K562 (cell line): ENCODE results near the gene TGFB1I1. TPM values are rescaled to one million over a fixed set of nuclear protein-coding genes. Genes with fewer than 3 reads are reported as not detected.

Source experiments
- ATAC-seq: fragments of 200-7000 bp; cut with Tn5 transposase; 3 replicates; pipeline ENCODE4 v1.9.1; 2020; ENCODE audit warnings: moderate library complexity
- BruUV-seq: library from RNA; stranded (reverse); fragments of 400-500 nt; replicated peaks from 2 replicates; lab custom pipeline; 2021; lab: Mats Ljungman, UMichigan
- CTCF ChIA-PET: fragments of 300-600 bp; formaldehyde crosslinking; extraction: SDS; loops from one replicate; lab custom pipeline; 2021; ENCODE audit warnings: low intra/inter-chr PET ratio; lab: Yijun Ruan, JAX
- POLR2A ChIA-PET: fragments of 300-600, 350-650 bp; sonication (Branson Sonifier 250); formaldehyde crosslinking; extraction: SDS; loops from one replicate; lab custom pipeline; 2021; ENCODE audit warnings: antibody characterized with exemption, inconsistent platforms; lab: Yijun Ruan, JAX
- DNase-seq, 4 experiments: peaks; one replicate each; pipeline versions ENCODE4 v3.0.0 to v3.0.0-alpha.2; 2011 to 2018; ENCODE audit warnings: low spot score in 3 of 4, mixed read lengths in 3 of 4; ENCODE audit errors: extremely low read depth in 1 of 4
- FAIRE-seq: peaks from 2 replicates; lab custom pipeline; 2011; peaks lifted over from hg19 to GRCh38; lab: Jason Lieb, UNC
- H2AFZ ChIP-seq: 2 replicates; pipeline ENCODE4 v1.6.0; 2011; ENCODE audit warnings: low read depth, low read length, control low read depth, inconsistent platforms
- H3K27ac ChIP-seq: fragments of 200-600 bp; 3 replicates; pipeline ENCODE4 v1.8.0; 2011; ENCODE audit warnings: low read depth, mild to moderate bottlenecking, control low read depth, inconsistent platforms, low read length, moderate library complexity, mixed read lengths; ENCODE audit errors: extremely low read depth
- H3K27me3 ChIP-seq, 2 experiments: fragments of 300-600 bp in 1 of 2; 2 replicates in 1 of 2; 3 replicates in 1 of 2; pipeline versions ENCODE4 v1.6.0 to v1.8.0; 2011; ENCODE audit warnings: inconsistent platforms in 2 of 2, low read length in 2 of 2, mild to moderate bottlenecking in 1 of 2, mixed read lengths in 1 of 2, moderate library complexity in 1 of 2; ENCODE audit not compliant: control insufficient read depth in 2 of 2, insufficient read depth in 2 of 2
- H3K36me3 ChIP-seq: fragments of 300-600 bp; 3 replicates; pipeline ENCODE4 v1.8.0; 2011; ENCODE audit warnings: mild to moderate bottlenecking, low read length, inconsistent platforms; ENCODE audit not compliant: control insufficient read depth, insufficient read depth
- H3K4me1 ChIP-seq, 2 experiments: fragments of 200-600 bp in 1 of 2; replicated peaks in 1 of 2; 2 replicates in 1 of 2; 3 replicates in 1 of 2; pipeline versions ENCODE4 v1.5.1 to v1.8.0; 2011; ENCODE audit warnings: inconsistent platforms in 2 of 2, low read length in 2 of 2, mild to moderate bottlenecking in 1 of 2, mixed read lengths in 1 of 2, moderate library complexity in 1 of 2; ENCODE audit not compliant: control insufficient read depth in 2 of 2, insufficient read depth in 2 of 2
- H3K4me2 ChIP-seq: 2 replicates; pipeline ENCODE4 v1.6.1; 2011; ENCODE audit warnings: low read length, control low read depth, inconsistent platforms, mixed read lengths; ENCODE audit not compliant: insufficient read depth
- H3K4me3 ChIP-seq: fragments of 200-600 bp; sonication (generic), shearing (Covaris generic); 2 replicates; pipeline ENCODE4 v1.5.1; 2016; ENCODE audit warnings: control low read depth, inconsistent platforms
- H3K79me2 ChIP-seq: fragments of 200-600 bp; 3 replicates; pipeline ENCODE4 v1.8.0; 2011; ENCODE audit warnings: low read length, inconsistent platforms; ENCODE audit not compliant: control insufficient read depth, insufficient read depth
- H3K9ac ChIP-seq, 2 experiments: 2 replicates each; pipeline versions ENCODE4 v1.6.0 to v1.6.1; 2011; ENCODE audit warnings: low read depth in 2 of 2, low read length in 2 of 2, control low read depth in 1 of 2, inconsistent platforms in 1 of 2, mild to moderate bottlenecking in 1 of 2, mixed read lengths in 1 of 2; ENCODE audit not compliant: insufficient read depth in 1 of 2
- H3K9me1 ChIP-seq: one replicate; pipeline ENCODE4 v1.6.0; 2011; ENCODE audit warnings: inconsistent platforms, mild to moderate bottlenecking, low read length, moderate library complexity; ENCODE audit not compliant: control insufficient read depth, insufficient read depth
- H3K9me3 ChIP-seq: replicated peaks from 2 replicates; pipeline ENCODE4 v1.5.1; 2011; ENCODE audit warnings: low read depth, low read length, inconsistent platforms; ENCODE audit not compliant: control insufficient read depth, insufficient read depth
- H4K20me1 ChIP-seq: replicated peaks from 2 replicates; pipeline ENCODE4 v1.6.1; 2011; ENCODE audit warnings: low read length, inconsistent platforms, mixed read lengths; ENCODE audit not compliant: control insufficient read depth, insufficient read depth
- ARHGAP35 ChIP-seq: fragments of 450-650 bp; IDR thresholded peaks from 2 replicates; pipeline ENCODE4 v1.6.1; 2018; ENCODE audit not compliant: partially characterized antibody
- E2F4 ChIP-seq: sonication (generic); formaldehyde crosslinking; IDR thresholded peaks from 2 replicates; pipeline ENCODE4 v1.8.0; 2022; ENCODE audit warnings: mild to moderate bottlenecking, low read depth, missing genetic modification reagents
- MEF2A ChIP-seq: IDR thresholded peaks from 2 replicates; pipeline ENCODE4 v1.6.1; 2011; ENCODE audit warnings: low read depth, mild to moderate bottlenecking, low read length, moderate library complexity; ENCODE audit not compliant: control insufficient read depth
- NEUROD1 ChIP-seq: fragments of 150-350 bp; IDR thresholded peaks from 2 replicates; pipeline ENCODE4 v1.6.1; 2014; ENCODE audit warnings: borderline replicate concordance, low read length, low read depth; ENCODE audit not compliant: partially characterized antibody
- SIN3B ChIP-seq: fragments of 450-650 bp; IDR thresholded peaks from 2 replicates; pipeline ENCODE4 v1.6.1; 2017; ENCODE audit warnings: low read depth, mild to moderate bottlenecking, moderate library complexity
- SMAD2 ChIP-seq: fragments of 150-350 bp; IDR thresholded peaks from 2 replicates; pipeline ENCODE4 v1.6.1; 2014; ENCODE audit warnings: low read depth, mild to moderate bottlenecking, low read length
- SNAPC5 ChIP-seq: fragments of 250-450 bp; sonication (Bioruptor Pico); IDR thresholded peaks from 2 replicates; pipeline ENCODE4 v1.8.0; 2021; ENCODE audit warnings: moderate library complexity, mild to moderate bottlenecking, inconsistent platforms
- SREBF1 ChIP-seq: fragments of 150-350 bp; IDR thresholded peaks from 2 replicates; pipeline ENCODE4 v1.6.1; 2014; ENCODE audit warnings: antibody characterized with exemption, low read depth, low read length, borderline replicate concordance
- SREBF2 ChIP-seq: sonication (generic); formaldehyde crosslinking; IDR thresholded peaks from 2 replicates; pipeline ENCODE4 v1.4.0; 2020; ENCODE audit warnings: mild to moderate bottlenecking, missing genetic modification reagents
- TOE1 ChIP-seq, 2 experiments: fragments of 450-650 bp in 1 of 2; sonication (generic) in 1 of 2; formaldehyde crosslinking in 1 of 2; IDR thresholded peaks; 2 replicates each; pipeline versions ENCODE4 v1.7.1 to v1.8.0; 2016 to 2022; ENCODE audit warnings: borderline replicate concordance in 2 of 2, mild to moderate bottlenecking in 2 of 2, antibody characterized with exemption in 1 of 2, inconsistent platforms in 1 of 2, low read depth in 1 of 2, missing genetic modification reagents in 1 of 2, moderate library complexity in 1 of 2
- ZNF217 ChIP-seq: sonication (generic); formaldehyde crosslinking; IDR thresholded peaks from 2 replicates; pipeline ENCODE4 v1.8.0; 2022; ENCODE audit warnings: mild to moderate bottlenecking, missing genetic modification reagents
- ZNF280A ChIP-seq: fragments of 450-650 bp; IDR thresholded peaks from 2 replicates; pipeline ENCODE4 v1.6.1; 2018; ENCODE audit warnings: mild to moderate bottlenecking, low read depth; ENCODE audit not compliant: partially characterized antibody
- ZNF644 ChIP-seq: fragments of 200-800 bp; sonication (Bioruptor generic); IDR thresholded peaks from 2 replicates; pipeline ENCODE4 v1.6.1; 2016; ENCODE audit warnings: low read depth, missing genetic modification characterization, missing compliant biosample characterization
- WGBS: fragments of 100-300 bp; shearing (Covaris generic); methylation state at CpG from one replicate; pipeline ENCODE4 v1.1.6; 2016; ENCODE audit warnings: low coverage, mixed read lengths; ENCODE audit not compliant: insufficient coverage; ENCODE audit errors: missing lambda C conversion rate; 5-methylcytosine and 5-hydroxymethylcytosine counted together
- in situ Hi-C: fragments of 300-500 bp; cut with MboI; formaldehyde crosslinking; loops from 4 replicates; pipeline ENCODE4 v1.15.0; 2018; ENCODE audit warnings: inconsistent platforms, mixed read lengths
- intact Hi-C: fragments of 100-400 bp; cut with micrococcal nuclease; formaldehyde crosslinking; loops from 2 replicates; pipeline ENCODE4 v1.14.2; 2022
- polyA plus RNA-seq, 8 experiments: library from polyadenylated mRNA; depleted of rRNA in 4 of 8; stranded (reverse) in 5 of 8; unstranded in 3 of 8; fragments of >200 nt; fragmentation: Nextera tagmentation in 2 of 8; fragmentation: Illumina TruSeq in 1 of 8; extraction: Ambion mirVana in 2 of 8; extraction: Trizol in 1 of 8; gene quantifications; 2 replicates each; pipeline versions ENCODE4 v1.2.1 to v1.2.3, GENCODE V29; 2011 to 2014; ENCODE audit warnings: inconsistent platforms in 1 of 8, missing spikeins in 1 of 8
- total RNA-seq, 7 experiments: library from RNA; depleted of rRNA in 6 of 7; stranded (reverse); fragments of >200 nt in 6 of 7; fragmentation: Illumina TruSeq in 2 of 7; extraction: Trizol in 2 of 7; gene quantifications; 2 replicates each; pipeline versions ENCODE4 v1.2.1 to v1.2.3, GENCODE V29; 2011 to 2021; ENCODE audit warnings: low replicate concordance in 1 of 7
- TF ChIP-seq, protein P1 (sequence below): sonication (generic); formaldehyde crosslinking; IDR thresholded peaks from 2 replicates; pipeline ENCODE4 v1.8.0; 2023; ENCODE audit warnings: mild to moderate bottlenecking, missing genetic modification reagents
- TF ChIP-seq, protein P2 (sequence below), 2 experiments: IDR thresholded peaks; 2 replicates each; pipeline ENCODE4 v1.6.1; 2012; ENCODE audit warnings: improper control_type of control experiment in 2 of 2, low read depth in 2 of 2, low read length in 2 of 2, borderline replicate concordance in 1 of 2

TGFB1I1 gene
- total and polyA plus RNA-seq, 9 of the 15 experiments (the other 6 are each of a cell fraction or from before 2014, with no cell fraction given), result 0.04 to 0.91 (median 0.19) TPM

- CTCF ChIA-PET, result interaction anchor here (1.0 kb wide), 1 partner anchor 47 kb away, joined by 3 read pairs; no protein-coding TSS in a partner anchor
- in situ Hi-C loops, result loop anchor here (25.0 kb wide), 1 partner anchor 451 kb away; the partner anchor contains the start of gene HSD3B7
- TF ChIP-seq, protein P1, sequence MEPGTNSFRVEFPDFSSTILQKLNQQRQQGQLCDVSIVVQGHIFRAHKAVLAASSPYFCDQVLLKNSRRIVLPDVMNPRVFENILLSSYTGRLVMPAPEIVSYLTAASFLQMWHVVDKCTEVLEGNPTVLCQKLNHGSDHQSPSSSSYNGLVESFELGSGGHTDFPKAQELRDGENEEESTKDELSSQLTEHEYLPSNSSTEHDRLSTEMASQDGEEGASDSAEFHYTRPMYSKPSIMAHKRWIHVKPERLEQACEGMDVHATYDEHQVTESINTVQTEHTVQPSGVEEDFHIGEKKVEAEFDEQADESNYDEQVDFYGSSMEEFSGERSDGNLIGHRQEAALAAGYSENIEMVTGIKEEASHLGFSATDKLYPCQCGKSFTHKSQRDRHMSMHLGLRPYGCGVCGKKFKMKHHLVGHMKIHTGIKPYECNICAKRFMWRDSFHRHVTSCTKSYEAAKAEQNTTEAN (CRISPR knock-in tag), result no peak
- TF ChIP-seq SREBF2 (CRISPR knock-in tag) (no peak), ZNF217 (CRISPR knock-in tag) (no peak), NEUROD1 (no peak), ARHGAP35 (no peak), SNAPC5 (CRISPR knock-in tag) (no peak), ZNF280A (no peak), TOE1 (IDR thresholded peaks at IDR 0.05; ENCODE audit: borderline replicate concordance) (no peak), TOE1 (CRISPR knock-in tag; IDR thresholded peaks at IDR 0.05; ENCODE audit: borderline replicate concordance, low read depth) (no peak), ZNF644 (tag) (no peak), SMAD2 (no peak), E2F4 (no peak), MEF2A (no peak), SIN3B (no peak), SREBF1 (no peak)
- TF ChIP-seq, protein P2, sequence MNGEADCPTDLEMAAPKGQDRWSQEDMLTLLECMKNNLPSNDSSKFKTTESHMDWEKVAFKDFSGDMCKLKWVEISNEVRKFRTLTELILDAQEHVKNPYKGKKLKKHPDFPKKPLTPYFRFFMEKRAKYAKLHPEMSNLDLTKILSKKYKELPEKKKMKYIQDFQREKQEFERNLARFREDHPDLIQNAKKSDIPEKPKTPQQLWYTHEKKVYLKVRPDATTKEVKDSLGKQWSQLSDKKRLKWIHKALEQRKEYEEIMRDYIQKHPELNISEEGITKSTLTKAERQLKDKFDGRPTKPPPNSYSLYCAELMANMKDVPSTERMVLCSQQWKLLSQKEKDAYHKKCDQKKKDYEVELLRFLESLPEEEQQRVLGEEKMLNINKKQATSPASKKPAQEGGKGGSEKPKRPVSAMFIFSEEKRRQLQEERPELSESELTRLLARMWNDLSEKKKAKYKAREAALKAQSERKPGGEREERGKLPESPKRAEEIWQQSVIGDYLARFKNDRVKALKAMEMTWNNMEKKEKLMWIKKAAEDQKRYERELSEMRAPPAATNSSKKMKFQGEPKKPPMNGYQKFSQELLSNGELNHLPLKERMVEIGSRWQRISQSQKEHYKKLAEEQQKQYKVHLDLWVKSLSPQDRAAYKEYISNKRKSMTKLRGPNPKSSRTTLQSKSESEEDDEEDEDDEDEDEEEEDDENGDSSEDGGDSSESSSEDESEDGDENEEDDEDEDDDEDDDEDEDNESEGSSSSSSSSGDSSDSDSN (IDR thresholded peaks at IDR 0.05; ENCODE audit: borderline replicate concordance in 1 of 2, low read depth in 2 of 2, low read length in 2 of 2), result no peak
Measured at GRCh38 chr16:31438414-31438813, 33.5 kb upstream of the TGFB1I1 start.

More at GRCh38 chr16:31438414-31438813, 33.5 kb upstream of the TGFB1I1 start:
- Histone ChIP-seq H3K9me3 (no peaks in the 10 kb centered on the region), H3K9ac (no peak overlapping the region), H3K79me2 (no peaks in the 10 kb centered on the region), H2AFZ (no peak overlapping the region), H3K4me3 (no peak overlapping the region), H3K36me3 (no peaks in the 10 kb centered on the region), H3K4me1 (peaks cover 3 to 26% of the 10 kb centered on the region in 2 experiments; a peak in 2 of 5 replicates), H3K9me1 (no peaks in the 10 kb centered on the region), H3K4me2 (no peak overlapping the region), H3K27me3 (no peaks in the 10 kb centered on the region; a peak in 1 of 5 replicates), H4K20me1 (no peaks in the 10 kb centered on the region), H3K27ac (no peak overlapping the region)
- no peak for DNase-seq
- BruUV-seq, result no TSS peak
- WGBS, result 0% methylated on average over 2 of the region's 2 CpGs
- POLR2A ChIA-PET, result interaction anchor here (0.6 kb wide), 1 partner anchor 60 kb away, joined by 4 read pairs; no protein-coding TSS in a partner anchor
- intact Hi-C loops, result no loop called here
- no peak for ATAC-seq
- no peak for FAIRE-seq
